GF-D8 (cell line): Measurements from ENCODE around the gene SOWAHA.

Experiments
- DNase-seq: peaks from one replicate; lab custom pipeline; 2025; lab: John Stamatoyannopoulos, UW

The SOWAHA gene

GRCh38 chr5:132807163-132807838 lies 5.8 kb upstream of the SOWAHA start:
- DNase-seq = no peak

DNA sequence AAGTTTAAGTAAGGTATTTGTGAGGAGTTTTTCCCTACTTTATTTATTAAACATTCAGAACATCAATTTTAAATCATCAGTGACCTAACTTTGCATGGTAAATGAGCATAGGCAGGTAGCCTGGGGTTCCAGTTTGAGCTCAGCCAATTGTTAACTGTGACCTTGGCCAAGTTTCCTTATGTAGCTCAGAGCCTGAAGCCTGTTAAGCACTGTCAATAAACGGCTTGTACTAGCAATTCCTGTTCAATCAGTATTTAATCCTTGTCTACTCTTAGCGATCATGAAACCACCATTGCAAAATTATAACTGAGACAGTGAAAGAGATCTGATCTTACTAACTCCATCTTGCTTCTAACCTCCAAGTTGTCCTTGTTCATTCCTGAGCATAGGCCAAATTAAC lies 4.7 kb upstream of the SOWAHA start:
- DNase-seq = no peak

DNA sequence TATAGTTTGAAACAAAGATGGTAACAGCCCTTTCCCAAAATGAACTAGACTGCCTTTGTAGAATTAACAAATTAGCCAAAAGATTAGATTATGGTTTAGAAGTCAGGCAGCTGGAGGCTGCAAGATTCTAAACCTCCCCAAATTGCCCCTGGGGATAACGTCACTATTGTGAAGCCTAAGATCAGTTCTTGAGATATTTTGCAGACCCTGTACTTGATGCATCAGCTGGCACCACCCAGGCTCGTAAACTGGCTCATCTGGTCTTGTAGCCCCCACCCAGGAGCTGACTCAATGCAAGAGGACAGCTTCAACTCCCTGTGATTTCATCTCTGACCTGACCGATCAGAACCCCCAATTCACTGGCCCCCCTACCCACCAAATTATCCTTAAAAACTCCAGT lies 4.2 kb upstream of the SOWAHA start:
- no peak for DNase-seq

GRCh38 chr5:132810605-132811004 lies 2.5 kb upstream of the SOWAHA start:
- DNase-seq = no peak

DNA sequence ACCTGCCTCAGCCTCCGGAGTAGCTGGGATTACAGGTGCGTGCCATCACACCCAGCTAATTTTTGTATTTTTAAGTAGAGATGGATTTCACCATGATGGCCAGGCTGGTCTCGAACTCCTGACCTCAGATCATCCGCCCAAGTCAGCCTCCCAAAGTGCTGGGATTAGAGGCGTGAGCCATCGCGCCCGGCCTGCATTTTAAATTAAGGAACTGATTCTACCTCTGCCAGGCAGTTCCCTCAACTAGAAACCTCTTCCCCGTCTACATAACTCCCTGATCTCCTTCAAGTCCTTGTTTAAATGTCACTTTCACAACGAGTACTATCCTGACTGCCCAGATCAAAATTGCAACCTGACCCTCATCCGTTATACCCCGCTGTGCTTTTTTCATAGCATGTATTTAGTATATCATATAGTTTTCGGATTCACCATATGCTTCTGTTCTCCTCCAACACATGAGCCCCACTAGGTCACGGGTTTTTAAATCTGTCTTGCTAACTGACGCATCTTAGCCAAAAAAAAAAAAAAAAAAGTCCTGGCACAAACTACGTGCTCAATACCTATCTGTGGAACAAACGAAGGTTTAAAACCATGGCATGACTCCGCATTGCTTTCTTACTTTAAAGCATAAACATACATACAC lies 858 bp upstream of the SOWAHA start:
- no peak for DNase-seq

GRCh38 chr5:132813599-132814502 lies 749 bp downstream of the SOWAHA start:
- DNase-seq = no peak

DNA sequence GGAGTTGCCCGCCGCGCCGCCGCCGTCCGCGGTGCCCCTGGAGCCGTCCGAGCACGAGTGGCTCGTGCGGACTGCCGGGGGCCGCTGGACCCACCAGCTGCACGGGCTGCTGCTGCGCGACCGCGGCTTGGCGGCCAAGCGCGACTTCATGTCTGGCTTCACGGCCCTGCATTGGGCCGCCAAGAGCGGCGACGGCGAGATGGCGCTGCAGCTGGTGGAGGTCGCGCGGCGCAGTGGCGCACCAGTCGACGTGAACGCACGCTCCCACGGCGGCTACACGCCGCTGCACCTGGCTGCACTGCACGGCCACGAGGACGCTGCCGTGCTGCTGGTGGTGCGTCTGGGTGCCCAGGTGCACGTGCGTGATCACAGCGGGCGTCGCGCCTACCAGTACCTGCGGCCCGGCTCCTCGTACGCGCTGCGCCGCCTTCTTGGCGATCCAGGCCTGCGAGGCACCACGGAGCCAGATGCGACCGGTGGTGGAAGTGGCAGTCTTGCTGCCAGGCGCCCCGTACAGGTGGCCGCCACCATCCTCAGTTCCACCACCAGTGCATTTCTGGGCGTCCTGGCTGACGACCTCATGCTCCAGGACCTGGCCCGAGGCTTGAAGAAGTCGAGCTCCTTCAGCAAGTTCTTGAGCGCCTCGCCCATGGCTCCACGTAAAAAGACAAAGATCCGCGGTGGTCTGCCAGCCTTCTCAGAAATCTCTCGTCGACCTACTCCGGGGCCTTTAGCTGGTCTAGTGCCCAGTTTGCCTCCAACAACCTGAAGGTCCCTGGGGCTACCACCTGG lies 1.6 kb downstream of the SOWAHA start:
- no peak for DNase-seq

- DNase-seq = no peak
These were observed 2.4 kb downstream of the SOWAHA start for GRCh38 chr5:132815454-132815853.

DNA sequence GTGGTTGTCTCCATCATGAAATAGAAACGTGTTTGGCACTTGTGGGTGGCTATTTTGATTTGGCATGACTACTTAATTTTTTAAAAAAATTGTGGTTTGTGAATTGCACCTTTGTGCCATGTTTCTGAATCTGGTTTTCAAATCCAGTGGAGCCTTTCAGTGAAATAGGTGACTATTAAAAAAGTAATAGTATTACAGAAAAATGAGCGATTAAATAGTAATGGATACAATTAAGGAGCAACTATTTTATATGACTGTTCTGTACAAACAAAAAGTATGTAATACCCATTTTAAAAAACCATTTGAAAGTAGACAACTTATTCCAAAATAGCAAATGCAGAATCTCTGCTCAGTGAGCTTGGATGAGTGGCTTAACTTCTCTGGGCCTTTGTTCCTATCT lies 3.0 kb downstream of the SOWAHA start:
- DNase-seq = no peak

DNA sequence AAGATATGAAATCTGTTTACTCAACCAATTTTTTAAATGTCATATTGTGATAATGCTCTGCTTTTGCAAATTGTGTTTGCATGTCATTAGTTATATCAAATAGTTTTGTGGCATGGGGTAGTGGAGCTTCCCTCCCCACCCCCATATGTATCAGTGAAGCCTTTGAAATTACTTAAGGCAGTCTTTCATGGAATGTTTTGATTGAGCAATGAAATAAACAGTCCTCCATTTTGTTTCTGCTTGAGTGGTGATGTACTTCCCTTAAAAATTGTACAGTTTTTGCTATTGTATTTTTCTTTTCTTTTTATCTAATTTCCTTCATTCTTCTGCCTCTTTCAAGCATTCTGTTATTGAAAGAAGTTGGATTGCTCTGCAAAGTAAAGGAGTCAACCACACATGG lies 3.5 kb downstream of the SOWAHA start:
- no peak for DNase-seq

DNA sequence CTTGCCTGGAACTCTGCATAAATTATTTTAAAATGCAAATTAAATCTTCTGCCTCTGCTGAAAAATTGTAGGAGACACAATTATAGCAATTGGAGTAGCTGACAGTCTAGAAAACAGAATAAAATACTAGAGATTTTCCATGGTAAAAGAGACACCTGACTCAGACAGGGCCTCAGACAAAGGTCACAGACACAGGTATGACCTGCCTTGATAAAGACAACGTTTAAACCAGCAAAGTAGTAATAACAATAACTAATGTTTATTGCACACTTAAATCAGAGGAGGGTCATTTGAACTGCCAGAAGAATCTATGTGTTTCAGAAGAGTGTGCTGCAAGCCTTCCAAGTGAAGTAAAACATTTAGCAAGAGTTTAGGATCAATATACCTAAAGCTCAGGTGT lies 3.9 kb downstream of the SOWAHA start:
- no peak for DNase-seq

DNA sequence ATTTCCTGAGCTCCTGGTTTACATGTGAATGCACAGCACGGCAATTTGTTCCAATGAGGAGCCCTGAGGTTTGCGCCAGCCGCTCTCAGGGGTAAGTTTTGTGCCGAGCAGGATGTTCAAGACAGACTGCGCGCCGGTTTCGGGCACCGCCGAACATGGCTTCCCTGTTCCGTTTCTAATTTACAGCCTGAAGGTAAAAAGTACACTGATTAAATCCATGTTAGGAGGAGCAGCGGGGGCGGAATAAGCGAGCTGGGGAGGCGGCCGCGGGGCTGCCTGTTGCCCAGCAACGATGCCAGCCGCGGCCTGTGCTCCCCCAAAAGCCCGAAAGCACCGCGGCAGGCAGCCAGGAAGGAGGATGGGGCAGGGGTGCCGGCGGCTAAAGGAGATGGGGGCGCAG lies 6.4 kb downstream of the SOWAHA start:
- no peak for DNase-seq

DNA sequence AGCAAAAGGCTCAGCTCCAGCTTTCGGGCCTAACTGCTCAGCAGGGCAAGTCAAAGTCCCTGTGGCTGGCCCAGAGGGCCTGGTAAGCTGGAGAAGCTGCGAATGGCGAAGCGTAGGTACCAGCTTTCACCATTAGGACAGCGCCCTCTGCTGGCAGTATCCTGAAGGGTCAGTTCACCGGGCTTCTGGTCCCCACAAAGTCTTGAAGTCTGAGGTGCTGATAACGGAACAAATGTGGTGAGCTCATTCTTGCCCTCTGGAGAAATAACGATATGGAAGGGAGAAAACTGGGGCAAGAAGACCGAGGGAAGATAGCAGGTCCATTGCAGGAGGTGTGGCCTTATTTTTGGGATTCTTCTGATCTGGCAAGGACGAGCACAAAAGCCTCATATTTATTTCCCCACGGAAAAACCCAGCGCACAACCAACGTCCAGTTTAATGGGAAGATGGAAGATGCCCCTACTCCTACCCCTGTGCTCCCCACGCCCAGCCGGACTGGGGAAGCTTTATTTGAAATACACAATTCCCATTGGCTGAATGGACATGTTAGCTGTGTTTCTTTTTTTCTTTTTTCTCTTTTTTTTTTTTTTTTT lies 7.2 kb downstream of the SOWAHA start:
- DNase-seq = no peak

DNA sequence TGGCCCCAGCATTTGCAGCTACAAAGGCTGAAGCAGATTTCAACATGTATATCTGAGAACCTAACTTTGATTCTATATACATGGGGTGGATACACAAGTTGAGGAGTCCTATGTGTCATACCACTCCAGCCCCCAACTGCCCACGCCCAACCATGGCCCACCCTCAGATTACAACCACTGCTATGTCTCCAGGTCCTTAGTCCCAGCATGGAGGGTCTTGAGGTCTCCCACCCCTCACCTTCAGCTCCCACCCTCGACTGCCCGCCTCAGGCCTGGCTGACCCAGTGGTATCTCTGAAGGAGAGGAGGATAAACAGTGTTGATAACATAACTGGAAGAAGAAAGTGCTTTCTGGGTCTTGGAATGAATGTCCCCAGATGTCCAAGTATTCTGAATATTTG lies 8.2 kb downstream of the SOWAHA start:
- no peak for DNase-seq

DNA sequence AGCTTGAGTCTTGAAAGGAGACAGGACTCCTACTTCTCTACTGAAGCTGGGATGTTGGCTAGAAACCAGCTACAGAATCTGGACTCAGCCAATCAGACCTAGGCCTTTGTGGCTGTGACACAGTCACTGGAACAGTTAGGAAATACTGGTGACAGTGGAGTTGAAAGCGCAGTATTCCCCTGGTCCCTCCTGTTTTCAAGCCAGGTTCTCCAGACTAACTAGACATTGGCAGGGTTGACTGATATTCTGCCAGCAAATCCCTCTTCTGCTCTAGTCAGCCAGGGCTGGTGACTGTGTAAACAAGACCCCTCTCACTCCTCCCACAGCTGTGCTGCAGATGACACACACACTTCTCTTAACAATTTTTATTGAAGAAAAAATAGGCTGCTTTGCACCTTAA lies 8.7 kb downstream of the SOWAHA start:
- DNase-seq = no peak

- DNase-seq = no peak
These were observed 9.8 kb downstream of the SOWAHA start for GRCh38 chr5:132822650-132823480.

GRCh38 chr5:132823481-132824050 lies 10.5 kb downstream of the SOWAHA start:
- no peak for DNase-seq

DNA sequence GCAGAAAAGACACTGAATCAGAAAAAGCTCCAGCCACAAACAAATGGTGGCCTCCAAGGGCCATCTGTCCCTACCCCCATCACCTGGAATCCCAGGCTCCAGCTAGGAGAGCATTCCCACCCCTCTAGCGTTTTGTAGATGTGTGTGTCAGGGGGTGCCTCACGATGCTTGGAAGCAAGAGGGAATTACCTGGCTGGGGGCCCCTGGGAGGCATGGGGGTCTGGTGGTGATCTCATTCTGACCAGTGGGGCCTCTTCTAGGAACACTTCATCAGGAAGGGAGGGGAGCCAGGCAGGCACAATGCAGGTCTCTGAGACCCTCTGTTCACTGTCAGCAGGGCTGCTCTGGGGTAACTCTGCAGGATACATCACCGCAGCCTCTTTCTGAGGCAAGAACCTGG lies 11.3 kb downstream of the SOWAHA start:
- no peak for DNase-seq

GRCh38 chr5:132825033-132825833 lies 12.1 kb downstream of the SOWAHA start:
- DNase-seq = no peak
